NCI-H1694 treated with DMSO at 0.1 percent for 48 hours (cell line): ENCODE data around the gene RPL10.

Experiments
- DNase-seq: peaks from one replicate; lab custom pipeline; 2025; lab: John Stamatoyannopoulos, UW

Gene RPL10

GRCh38 chrX:154430916-154431315 lies 32.7 kb downstream of the RPL10 start:
- DNase-seq: no peak

- DNase-seq: no peak
These were observed 33.2 kb downstream of the RPL10 start for GRCh38 chrX:154431341-154431740.

DNA sequence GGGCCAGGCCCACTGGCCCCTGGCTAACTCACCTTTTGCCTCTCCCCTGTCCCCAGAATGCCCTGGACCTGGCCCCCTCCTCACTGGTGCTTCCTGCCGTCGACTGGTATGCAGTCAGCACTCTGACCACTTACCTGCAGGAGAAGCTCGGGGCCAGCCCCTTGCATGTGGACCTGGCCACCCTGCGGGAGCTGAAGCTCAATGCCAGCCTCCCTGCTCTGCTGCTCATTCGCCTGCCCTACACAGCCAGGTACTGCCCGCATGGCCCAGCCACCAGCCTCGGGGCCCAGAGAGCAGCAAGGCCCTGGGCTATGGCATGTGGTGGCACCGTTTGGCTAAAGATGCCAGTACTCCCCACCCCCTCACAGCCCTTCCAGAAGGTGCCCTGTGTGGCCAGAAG lies 34.0 kb downstream of the RPL10 start:
- DNase-seq: no peak

GRCh38 chrX:154433605-154434004 lies 35.4 kb downstream of the RPL10 start:
- no peak for DNase-seq

GRCh38 chrX:154434394-154435168 lies 36.4 kb downstream of the RPL10 start:
- DNase-seq: no peak

DNA sequence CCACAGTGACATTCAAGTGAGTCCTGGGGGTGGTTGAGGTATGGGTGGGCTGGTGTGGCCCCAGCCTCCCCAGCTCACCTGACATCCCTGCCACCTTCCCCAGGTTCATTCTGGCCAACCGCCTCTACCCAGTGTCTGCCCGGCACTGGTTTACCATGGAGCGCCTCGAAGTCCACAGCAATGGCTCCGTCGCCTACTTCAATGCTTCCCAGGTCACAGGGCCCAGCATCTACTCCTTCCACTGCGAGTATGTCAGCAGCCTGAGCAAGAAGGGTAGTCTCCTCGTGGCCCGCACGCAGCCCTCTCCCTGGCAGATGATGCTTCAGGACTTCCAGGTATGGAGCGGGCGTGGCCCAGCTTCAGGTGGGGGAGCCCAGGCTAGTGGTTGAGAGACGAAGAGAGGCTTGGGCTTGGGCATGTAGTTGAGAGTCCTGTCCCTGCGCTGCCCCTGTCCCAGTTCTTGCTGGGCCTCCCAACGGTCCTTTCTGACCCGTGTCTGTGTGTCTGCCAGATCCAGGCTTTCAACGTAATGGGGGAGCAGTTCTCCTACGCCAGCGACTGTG lies 37.1 kb downstream of the RPL10 start:
- no peak for DNase-seq

- DNase-seq: no peak
These were observed 38.3 kb downstream of the RPL10 start for GRCh38 chrX:154436374-154436982.

DNA sequence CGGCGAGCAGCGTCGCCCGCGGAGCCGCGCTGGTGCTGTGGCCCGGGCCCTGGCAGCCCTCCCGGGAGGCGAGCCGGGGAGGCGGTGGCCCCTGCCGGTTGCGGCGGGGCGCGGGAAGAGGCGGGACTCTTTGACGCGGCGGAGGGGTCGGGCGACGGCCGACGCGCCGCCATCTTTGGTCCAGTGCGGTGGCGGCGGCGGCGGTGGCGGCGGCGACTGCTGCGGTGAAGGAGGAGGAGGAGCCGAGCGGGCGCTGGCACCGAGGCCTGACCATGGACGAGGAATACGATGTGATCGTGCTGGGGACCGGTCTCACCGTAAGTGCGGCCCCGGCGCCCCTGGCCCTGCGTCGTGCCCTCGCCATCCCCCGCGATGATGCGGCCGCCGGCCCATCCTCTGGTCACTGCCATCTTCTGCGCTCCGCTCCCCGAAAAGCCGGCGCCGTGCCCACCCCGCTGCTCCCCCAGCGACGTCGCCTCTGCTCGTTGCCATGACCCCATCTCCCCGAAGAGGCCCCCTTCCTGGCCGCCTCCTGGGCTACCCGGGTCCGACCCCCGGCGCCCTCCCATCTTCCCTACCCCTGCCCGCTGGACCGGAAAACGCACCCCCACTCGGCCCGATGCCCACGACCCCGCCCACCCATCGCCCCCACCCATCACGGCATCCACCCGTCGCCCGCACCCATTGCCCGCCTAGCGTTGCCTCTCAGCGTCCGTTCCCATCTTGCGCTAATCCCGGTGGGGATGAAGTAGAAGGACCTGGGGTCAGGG lies 39.0 kb downstream of the RPL10 start, which contains the start of gene GDI1:
GDI1 (plus strand) TSS at position 172 of the 770 bp plus-strand sequence; CDS start at position 273, 101 bp downstream.
- DNase-seq: no peak

DNA sequence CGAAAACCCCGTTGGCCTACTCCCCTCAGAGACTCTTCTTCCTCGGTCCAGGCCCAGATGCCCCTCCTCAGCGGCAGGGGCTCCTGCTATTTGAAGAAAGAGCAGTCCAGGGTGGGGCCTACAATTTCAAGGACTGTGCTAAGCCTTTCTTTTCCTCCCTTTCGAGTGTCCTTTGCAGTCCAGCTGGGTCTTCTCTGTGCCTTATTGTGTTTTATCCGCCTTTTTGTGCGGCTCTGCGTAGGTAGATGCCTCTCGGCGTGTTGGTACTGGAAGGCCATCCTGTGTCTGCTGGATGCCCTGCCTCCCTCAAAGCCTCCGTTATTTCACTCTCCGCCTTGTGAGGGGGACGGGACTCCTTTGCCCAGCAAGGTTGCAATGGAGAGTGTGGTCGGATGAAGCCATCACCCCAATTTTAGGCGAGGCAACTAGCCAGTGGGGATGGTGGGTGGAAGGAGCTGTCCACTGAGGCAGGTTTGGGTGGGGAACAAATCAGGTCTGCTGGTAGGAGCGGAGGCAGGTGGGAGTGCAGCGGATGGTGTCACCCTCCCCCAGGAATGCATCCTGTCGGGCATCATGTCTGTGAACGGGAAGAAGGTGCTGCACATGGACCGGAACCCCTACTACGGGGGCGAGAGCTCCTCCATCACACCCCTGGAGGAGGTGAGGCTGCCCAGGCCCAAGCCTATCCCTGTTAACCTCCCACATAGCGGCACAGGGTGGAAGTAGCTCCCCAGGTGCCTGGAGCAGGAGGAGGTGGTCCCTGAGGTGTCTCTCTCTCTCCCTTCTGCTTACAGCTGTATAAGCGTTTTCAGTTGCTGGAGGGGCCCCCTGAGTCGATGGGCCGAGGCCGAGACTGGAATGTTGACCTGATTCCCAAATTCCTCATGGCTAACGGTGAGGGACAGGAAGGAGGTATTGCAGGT lies 40.1 kb downstream of the RPL10 start:
- DNase-seq: no peak

DNA sequence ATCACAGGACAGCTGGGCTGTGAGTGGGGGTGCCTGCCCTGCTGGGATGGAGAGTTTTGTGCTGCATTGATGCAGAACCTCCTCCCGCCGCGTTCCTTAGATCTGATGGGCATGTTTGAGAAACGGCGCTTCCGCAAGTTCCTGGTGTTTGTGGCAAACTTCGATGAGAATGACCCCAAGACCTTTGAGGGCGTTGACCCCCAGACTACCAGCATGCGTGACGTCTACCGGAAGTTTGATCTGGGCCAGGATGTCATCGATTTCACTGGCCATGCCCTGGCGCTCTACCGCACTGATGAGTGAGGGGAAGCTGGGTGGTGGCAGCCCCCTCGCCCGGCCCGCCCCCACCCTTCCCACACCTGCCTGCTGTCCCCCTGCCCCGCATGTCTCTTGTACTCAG lies 41.7 kb downstream of the RPL10 start:
- DNase-seq: no peak

GRCh38 chrX:154440623-154441357 lies 42.6 kb downstream of the RPL10 start:
- no peak for DNase-seq

DNA sequence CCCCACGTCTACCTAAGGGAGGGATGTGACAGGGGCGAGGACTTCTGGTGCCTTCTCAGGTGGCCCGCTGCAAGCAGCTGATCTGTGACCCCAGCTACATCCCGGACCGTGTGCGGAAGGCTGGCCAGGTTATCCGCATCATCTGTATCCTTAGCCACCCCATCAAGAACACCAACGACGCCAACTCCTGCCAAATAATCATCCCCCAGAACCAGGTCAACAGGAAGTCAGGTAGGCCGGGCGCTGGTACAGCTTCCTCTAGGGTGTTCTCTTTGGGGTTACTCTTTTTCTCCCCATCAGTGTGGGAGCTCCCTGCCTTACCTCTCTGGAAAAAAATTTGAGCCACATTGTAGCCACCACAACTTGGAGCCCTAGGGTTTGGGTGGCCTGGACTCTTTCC lies 43.4 kb downstream of the RPL10 start:
- DNase-seq: no peak

DNA sequence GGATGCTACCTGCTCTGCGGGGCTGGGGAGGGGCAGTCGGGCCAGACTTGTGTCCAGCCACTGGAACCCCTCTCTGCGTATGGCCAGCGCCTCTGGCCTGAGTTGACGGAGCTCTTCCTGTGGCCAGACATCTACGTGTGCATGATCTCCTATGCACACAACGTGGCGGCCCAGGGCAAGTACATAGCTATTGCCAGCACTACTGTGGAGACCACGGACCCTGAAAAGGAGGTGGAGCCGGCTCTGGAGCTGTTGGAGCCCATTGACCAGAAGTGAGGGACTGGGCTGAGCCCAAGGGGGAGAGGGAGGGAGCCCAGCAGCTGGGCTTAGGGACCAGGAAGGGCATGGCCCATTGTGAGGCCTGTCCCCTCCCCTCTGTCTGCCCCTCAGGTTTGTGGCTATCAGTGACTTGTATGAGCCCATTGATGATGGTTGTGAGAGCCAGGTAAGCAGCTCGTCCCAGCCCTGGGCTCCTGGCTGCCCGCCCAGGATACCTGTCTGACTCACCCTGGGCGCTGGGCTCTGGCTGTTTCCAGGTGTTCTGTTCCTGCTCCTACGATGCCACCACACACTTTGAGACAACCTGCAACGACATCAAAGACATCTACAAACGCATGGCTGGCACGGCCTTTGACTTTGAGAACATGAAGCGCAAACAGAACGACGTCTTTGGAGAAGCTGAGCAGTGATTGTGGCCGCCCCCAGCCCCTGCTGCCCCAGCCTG lies 44.0 kb downstream of the RPL10 start:
- no peak for DNase-seq

DNA sequence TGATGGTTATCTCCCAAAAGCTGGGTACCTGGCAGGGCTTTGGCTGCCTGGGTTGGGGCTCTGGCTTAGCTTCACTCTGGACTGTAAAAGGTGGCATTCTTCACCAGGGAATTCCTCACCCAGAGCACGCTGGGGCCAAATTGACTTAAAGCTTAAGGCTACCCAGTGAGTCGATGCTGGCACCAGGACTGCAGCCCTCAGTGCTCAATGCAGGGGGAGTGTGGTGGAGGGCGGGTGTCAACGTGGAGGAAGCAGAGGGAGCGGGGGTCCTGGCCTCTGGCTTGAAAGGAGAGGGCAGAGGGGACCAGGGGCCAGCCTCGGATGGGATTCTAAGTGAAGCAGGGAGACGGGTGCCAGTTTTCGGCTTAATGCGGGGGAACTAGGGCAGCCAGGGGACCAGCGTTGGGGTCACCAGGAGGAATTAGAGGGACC lies 45.3 kb downstream of the RPL10 start:
- no peak for DNase-seq

DNA sequence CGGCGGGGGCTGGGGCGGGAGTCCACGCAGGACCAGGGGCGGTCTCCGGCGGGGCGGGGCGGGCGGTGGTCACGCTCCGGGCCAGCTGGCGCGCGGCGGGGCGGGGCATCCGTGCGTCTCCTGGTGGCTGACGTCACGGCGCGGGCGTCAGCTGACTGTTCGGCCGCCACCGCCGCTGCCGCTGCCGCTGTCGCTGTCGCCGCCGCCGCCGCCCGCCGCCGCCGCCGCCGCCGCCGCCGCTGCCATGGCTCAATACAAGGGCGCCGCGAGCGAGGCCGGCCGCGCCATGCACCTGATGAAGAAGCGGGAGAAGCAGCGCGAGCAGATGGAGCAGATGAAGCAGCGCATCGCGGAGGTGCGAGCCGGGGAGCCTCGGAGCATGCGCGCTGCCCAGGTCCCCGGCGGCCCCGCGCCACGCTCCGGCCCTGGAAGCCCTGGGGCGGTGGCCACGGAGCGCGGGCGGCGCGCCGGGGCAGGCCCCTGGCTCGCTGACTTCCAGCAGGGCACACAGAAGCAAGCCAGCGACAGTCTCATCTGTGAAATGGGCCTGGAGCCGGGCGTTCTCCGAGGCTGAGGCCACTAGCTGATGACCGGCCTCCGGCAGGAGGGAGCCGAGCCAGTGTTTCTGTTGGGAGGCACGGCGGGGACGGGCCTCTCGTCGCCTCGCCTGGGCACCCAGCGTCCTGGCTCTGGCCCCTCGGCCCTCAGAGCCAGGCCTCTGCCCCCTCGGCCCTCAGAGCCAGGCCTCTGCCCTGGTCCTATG lies 46.0 kb downstream of the RPL10 start, which contains the start of gene FAM50A:
FAM50A (plus strand) TSS at position 150 of the 763 bp plus-strand sequence; CDS start at position 245, 95 bp downstream.
- peak; percentile 19 for DNase-seq

DNA sequence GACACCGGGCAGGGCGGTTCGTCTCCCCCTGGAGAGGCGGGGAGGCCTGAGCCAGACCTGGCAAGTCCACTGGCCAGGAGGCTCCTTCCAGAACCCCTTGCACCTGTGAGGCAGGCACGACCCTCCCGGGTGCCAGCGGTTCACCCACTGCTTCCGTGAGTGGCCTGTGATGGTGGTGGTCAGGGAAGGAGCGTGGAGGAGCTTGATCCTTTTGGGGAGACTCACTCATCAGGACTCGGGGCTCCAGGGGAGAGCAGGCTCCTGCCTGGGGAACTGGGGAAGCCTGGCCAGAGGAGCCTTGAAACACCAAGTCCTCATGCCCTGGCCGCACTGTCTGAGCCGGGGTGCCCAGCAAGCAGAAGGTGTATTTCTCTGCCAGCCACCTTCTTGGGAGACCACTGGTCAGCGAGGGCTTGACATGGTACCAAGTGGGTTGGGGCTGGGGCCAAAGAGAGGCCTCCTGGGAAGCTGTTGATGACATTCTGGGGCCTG lies 46.6 kb downstream of the RPL10 start:
- DNase-seq: no peak

- no peak for DNase-seq
These were observed 47.6 kb downstream of the RPL10 start for GRCh38 chrX:154445776-154446175.

DNA sequence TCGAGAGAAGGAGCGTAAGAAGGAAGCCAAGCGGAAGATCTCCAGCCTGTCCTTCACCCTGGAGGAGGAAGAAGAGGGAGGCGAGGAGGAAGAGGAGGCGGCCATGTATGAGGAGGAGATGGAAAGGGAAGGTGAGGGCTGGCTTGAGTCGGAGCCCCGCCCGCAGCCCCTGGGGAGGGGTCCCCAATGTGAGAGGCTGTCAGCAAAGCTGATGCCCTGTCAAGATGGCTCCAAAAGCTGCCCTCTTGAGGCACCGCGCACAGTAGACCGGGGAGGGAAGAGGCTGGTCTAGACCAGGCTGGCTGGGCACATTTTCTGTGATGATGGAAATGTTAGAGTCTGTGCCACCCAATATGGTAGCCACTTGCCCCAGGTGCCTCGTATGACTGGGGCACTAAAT lies 48.3 kb downstream of the RPL10 start:
- DNase-seq: no peak

DNA sequence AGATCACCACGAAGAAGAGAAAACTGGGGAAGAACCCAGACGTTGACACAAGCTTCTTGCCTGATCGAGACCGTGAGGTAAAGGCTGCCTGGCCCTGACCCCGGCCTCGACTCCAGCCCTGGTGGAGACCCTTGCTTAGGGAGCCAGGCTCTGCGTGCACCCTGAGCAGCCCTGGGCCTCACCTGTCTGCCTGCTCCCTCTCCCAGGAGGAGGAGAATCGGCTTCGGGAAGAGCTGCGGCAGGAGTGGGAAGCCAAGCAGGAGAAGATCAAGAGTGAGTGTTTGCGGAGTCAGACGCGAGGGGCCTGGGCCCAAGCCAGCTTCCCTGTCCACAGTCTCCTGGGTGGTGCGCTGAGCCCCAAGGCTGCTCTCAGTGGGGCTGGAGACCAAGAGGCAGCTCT lies 50.3 kb downstream of the RPL10 start:
- DNase-seq: no peak
